Fibroblast of skin of left biceps (primary cell): ENCODE data around the gene DXO.
"Not testable (repeated sequence)": the region's sequence is repeated elsewhere in the genome, so short reads cannot be mapped to it uniquely, and the experiment has no call there.

Experiments
- DNase-seq, 2 experiments: peaks; one replicate each; pipeline ENCODE4 v3.0.0-alpha.2; 2013; ENCODE audit warnings: low read depth in 2 of 2

Gene DXO

DNA sequence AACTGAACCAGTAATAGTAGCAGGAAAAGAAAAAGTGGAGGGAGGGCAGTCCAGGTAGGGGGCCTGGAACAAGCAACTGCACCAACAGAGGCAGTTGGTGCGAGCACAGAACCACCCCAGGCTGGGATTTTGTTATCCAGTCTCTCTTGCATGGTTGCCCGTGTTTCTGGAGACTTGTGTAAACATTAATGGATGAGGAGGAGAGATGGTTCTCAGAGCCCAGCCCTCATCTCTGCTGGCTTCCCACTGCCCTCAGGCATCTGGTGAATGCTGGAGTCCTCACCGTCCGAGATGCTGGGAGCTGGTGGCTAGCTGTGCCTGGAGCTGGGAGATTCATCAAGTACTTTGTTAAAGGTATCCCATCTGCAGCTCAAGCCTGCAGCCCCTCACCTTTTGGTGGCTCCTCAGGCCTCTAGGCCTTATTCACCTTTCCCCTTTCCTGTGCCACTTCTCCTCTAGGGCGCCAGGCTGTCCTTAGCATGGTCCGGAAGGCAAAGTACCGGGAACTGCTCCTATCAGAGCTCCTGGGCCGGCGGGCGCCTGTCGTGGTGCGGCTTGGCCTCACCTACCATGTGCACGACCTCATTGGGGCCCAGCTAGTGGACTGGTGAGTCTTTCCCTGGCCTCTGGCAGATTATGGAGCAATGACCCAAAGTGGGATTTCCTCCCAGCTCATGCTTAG is 8.4 kb upstream of the DXO start:
- not testable (repeated sequence) for DNase-seq

DNA sequence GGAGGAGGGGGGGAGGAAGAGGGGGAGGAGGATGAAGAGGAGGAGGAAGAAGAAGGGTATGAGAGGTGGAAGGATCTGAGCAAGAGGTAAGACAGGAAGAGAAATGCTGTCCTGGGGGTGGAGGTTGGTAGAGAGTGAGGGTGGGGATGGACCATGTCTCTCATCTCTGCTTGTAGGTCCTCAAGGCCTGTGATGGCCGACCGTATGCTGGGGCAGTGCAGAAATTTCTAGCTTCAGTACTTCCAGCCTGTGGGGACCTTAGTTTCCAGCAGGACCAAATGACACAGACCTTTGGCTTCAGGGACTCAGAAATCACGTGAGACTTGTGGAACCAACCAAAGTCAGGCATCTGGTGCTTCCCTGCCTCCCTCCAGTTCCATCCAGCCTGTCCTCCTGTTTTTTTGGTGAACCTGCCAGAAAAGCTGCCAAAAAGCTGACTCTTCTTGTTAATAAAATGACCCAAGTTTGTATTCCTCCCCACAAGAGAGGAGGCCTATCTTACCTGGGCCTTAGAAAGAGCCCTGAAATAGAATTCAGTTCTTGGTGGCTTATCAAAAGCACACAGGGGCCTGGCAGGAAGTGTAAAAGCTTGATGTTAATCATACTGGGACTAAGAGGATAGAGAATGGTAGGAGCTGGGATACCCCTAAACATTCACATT is 7.4 kb upstream of the DXO start:
- no peak for DNase-seq

DNA sequence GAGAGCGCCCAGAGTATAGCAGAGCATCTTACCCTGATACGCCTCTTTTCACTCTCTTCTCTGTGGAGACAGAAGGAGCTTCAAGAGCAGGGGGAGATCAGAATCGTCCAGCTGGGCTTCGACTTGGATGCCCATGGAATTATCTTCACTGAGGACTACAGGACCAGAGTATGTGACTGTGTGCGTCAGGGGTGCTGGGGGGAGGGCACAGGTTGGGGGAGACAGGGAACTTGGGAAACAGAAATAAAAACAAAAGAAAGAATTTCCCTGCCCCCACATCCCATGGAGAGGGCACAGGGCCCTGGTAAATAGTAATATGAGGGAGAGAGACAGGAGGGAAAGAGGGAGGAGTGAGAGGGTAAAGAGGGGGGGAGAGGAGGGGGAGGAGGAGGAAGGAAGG is 6.9 kb upstream of the DXO start:
- no peak for DNase-seq

DNA sequence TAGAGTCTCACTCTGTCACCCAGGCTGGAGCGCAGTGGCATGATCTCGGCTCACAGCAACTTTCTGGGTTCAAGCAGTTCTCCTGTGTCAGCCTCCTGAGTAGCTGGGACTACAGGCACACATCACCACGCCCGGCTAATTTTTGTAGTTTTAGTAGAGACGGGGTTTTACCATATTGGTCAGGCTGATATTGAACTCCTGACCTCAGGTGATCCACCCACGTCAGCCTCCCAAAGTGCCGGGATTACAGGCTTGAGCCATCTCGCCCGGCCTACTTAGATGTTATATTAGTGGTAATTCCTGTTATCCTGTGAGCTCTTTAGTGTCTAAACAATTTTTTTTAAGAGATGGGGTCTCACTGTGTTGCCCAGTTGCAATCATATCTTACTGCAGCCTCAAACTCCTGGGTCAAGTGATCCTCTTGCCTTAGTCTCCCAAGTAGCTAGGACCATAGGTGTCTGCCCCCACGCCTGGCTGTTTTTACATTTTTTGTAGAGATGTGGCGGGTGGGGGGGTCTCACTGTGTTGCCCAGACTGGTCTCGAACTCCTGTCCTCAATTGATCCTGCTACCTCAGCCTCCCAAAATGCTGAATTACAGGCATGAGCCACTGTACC is 6.0 kb upstream of the DXO start:
- DNase-seq: no peak

DNA sequence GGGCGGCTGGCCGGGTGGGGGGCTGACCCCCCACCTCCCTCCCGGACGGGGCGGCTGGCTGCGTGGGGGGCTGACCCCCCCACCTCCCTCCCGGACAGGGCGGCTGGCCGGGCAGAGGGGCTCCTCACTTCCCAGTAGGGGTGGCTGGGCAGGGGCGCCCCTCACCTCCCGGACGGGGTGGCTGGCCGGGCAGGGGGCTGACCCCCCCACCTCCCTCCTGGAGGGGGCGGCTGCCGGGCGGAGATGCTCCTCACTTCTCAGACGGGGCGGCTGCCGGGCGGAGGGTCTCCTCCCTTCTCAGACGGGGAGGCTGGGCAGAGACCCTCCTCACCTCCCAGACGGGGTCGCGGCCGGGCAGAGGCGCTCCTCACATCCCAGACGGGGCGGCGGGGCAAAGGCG is 4.1 kb upstream of the DXO start:
- DNase-seq: not testable (repeated sequence)

DNA sequence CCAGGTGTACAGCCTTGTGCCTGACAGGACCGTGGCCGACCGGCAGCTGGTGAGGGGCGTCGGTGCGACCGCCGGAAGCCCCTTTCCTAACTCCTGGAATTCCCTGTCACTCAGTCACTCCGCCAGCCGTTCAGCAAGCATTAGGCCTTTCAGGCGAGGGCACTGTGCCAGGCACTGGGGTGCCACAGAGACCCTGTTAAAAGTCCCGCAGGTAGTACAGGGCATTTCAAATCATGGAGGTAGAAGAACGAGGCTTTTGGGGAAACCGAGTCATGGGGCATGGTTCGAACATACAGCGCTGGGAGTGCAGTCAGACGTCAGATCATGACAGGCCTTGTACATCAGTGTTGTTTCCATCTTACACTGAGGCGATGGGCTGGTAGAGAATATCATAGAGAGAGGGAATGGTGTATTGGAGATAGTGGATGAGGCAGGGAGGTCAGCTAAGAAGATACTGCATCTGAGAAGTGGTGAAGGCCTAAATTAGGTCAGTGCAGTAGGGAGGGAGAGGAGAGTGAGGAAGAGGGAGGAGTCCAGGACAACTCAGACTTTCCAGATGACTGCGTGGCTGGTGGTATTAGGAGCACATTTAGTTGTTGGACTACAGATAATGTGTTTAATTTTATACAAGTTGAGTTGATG is 892 bp upstream of the DXO start:
- DNase-seq: no peak

DNA sequence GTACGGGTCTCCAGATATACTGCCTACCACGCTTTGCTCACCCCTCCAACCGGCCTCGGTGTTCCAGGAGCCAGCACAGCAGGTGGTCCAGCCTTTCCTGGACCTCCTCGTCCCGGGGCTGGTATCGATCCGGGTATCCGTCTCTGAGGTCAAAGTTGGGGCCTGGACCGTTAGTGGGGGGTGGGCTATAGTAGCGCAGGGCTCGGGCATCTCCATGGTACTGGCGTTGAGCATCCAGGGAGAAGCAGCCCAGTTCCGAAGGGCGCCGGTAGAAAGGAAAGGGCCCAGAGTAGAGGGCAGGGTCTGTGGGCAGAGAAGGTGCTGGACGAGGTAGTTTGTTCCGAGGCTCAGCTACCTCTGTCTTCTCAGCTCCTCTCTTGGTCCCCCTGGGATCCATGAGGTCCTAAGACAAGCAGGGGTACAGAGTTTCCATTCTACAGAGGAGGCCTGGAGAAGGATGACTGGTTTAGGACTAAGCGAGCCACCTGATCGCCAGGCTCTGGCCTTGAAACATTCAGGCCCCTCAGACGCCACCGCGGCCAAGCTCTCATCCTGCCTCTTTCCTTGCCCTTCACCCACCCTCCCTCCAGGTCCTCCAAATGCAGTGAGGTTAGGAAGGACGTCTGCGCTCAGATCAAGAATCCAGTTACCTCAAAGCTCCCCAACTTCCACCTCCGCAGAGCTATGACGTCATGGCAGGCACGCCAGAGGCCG is 502 bp downstream of the DXO start:
- no peak for DNase-seq

DNA sequence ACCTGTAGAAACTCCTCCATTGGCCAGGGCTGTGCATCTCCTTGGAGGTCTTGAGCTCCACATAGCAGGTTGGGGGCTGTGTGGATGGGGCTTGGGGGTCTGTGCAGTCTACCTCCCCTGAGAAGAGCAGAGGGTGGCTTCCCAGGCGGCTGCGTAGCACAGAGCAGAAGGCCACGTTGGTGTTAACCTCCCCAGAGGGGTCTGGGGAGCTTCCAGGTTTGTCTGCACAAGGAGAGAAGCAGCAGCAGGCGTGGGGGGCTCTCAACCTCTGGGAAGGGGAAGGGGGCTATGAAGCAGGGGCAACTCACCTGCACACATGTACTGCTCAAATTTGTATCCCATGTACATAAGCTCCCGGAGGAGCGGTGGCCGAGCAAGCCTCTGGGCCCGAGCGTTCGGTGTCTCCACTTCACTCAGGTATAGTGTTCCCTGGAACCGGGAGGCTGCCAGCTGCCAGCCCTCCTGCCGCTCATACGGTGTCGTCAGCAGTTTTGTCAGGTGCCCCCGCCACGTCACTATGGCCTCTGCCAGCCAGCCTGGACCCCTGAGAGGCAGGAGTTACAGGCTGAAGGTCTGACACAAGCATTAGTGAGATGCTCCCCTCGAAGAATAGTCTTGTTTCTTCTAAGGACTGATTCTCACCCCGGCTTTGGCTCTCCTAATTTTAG is 1.2 kb downstream of the DXO start:
- no peak for DNase-seq

DNA sequence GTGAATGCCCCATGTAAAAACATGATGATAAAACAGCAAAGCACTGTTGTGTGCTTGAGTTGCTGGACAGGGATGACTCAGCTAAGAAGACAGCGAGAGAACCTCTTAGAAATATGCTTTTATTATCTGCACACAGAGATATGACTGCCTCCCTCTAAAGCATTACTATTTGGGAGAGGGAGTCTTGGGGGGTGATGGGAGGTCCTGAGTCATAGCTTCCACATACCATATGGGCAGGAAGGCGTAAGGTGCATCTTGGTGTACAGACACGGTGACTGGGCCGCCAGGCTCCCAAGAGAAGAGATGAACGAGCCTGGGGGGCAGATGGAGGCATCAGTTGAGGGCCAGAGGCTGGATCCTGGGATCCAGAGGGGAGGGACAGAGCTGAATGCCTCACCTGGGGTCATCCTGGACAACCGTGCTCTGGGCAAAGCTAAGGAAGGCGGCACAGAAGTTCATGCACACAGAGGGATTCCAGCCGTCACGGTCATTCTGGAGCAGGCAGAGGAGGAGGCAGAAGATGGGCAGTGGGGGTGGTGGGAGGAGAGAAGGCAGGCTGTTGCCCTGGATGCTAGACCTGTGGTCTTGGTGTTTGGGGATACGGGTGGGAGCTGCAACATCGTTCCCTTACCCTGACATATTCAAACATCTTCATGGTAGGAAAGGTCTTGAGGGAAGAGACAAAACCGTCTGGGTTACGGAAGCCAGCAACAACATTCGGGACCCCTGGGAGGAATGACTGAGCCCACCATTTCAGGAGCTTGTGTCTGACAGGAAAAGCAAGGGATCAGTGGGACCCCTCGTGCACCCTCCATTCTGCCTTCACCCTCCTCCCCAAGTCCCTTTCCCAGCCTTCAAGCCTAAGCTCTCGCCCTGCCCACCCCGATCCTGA is 2.0 kb downstream of the DXO start:
- DNase-seq: no peak

DNA sequence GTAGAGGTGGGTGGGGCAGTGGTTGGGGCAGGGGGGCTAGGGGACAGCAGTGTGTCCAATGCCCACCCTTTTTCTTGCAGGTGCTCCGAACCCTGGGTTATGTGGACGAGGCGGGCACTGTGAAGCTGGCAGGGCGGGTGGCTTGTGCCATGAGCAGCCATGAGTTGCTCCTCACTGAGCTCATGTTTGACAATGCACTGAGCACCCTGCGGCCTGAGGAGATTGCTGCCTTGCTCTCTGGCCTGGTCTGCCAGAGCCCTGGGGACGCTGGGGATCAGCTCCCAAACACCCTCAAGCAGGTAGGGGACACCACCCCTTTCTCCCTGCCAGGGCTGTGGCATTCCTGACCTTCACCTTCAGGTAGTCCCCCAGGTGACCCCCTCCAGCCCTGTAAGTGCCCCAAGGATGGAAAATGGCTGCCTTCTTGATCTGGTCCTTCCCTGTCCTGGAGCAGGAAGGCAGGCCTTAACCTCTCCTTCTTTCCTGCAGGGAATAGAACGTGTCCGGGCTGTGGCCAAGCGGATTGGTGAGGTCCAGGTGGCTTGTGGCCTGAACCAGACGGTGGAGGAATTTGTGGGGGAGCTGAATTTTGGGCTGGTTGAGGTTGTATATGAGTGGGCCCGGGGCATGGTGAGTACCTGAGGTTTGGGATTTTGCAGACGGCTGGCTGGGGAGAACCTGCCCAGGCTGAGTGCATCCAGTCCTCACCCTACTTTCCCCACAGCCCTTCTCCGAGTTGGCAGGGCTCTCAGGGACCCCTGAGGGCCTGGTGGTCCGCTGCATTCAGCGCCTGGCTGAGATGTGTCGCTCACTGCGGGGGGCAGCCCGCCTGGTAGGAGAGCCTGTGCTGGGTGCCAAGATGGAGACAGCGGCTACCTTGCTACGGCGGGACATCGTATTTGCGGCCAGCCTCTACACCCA is 2.9 kb downstream of the DXO start:
- no peak for DNase-seq

DNA sequence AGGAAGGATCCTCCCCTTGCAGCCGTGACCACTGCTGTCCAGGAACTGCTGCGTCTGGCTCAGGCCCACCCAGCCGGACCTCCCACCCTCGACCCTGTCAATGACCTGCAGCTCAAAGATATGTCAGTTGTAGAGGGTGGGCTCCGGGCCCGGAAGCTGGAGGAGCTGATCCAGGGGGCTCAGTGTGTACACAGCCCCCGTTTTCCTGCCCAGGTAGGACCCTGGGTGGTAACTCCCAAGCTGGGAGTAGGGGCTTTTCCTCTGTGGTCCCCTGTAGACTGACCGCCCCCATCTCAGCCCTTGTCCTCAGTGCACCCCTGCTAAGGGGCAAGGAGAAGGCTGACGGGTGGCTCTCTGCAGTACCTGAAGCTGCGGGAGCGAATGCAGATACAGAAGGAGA is 3.6 kb downstream of the DXO start:
- DNase-seq: no peak

DNA sequence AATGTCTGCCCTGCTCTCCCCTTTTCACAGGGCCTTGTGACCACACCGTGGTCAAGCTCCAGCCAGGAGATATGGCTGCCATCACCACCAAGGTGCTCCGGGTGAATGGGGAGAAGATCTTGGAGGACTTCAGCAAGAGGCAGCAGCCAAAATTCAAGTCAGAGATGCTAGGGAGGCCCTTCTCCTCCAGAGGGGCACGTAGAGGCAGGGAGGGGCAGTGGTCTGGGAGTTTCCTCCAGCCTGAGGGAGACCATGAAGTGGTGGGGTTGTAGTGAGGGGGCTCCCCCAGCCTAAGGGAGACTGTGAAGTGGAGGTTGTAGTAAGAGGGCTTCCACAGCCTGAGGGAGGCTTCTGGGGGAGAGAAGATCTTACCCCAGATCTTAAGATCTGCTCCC is 4.0 kb downstream of the DXO start:
- no peak for DNase-seq

DNA sequence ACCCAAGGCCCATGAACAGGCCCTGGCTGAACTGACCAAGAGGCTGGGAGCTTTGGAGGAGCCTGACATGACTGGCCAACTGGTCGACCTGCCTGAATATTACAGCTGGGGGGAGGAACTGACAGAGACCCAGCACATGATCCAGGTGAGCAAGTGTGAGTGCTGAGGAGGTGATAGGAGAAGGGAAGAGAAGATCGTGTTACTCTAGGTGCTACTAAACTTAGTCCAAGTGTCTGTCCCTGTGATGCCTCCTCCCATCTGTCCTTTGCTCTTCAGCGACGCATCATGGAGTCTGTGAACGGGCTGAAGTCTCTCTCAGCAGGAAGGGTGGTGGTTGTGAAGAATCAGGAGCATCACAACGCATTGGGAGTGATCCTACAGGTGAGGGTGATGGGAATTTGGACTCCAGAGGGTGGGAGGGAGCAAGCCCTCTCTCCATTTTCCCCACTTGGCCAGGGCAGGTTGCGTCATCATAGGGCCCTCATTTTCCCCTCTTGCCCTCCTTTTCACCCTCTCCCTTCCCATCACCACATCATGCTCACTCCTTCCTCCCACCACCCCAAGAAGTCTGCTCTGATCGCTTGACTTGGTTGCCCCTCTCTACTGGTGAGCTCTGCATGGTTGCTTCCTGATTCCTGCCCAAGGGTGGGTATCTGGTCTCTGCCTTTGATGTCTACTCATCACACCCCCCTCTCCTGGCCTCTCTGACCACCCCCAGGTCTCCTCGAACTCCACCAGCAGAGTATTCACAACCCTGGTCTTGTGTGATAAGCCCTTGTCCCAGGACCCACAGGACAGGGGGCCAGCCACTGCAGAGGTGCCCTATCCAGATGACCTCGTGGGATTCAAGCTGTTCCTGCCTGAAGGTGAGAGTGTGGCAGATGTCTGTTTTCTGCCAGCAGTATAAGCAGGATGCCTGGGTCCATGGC is 4.7 kb downstream of the DXO start:
- DNase-seq: no peak

DNA sequence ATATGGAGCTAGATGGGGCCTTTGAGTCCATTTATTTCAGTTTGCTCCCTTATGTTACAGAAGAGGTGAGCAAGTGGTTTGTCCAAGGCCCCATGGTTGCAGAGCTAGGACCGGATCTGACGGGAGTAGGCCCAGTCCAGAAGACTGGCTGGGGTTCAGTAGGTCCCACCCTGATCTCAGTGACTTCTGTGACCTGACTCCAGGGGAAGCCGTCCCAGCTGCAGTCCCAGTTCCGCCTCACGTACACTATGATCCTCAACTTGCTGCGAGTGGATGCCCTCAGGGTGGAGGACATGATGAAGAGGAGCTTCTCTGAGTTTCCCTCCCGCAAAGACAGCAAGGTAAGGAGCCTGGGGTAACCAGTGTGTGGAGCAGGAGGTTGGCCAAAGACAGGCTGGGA is 5.4 kb downstream of the DXO start:
- DNase-seq: no peak

DNA sequence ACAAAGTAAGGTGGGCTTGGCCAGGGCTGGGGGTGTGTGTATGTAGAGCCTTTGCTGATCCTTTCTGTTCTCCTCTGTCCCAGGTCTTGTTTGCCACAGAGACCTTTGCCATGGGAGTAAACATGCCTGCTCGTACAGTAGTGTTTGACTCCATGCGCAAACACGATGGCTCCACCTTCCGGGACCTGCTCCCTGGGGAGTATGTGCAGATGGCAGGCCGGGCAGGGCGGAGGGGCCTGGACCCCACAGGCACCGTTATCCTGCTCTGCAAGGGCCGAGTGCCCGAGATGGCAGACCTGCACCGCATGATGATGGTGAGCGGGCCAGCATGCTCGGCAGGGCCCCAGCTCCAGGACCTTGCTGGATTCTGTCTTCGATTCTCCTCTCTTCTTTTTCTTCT is 6.2 kb downstream of the DXO start:
- DNase-seq: no peak

DNA sequence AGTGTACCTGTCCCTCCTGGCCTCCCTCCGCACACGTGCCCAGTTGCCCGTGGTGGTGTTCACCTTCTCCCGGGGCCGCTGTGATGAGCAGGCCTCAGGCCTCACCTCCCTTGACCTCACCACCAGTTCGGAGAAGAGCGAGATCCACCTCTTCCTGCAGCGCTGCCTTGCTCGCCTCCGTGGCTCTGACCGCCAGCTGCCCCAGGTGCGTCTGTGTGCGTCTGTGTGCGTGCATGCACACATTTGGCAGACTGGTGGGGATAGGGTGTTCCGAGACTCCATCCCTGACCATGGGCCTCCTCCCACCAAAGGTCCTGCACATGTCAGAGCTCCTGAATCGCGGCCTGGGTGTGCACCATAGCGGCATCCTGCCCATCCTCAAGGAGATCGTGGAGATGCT is 8.0 kb downstream of the DXO start:
- no peak for DNase-seq

DNA sequence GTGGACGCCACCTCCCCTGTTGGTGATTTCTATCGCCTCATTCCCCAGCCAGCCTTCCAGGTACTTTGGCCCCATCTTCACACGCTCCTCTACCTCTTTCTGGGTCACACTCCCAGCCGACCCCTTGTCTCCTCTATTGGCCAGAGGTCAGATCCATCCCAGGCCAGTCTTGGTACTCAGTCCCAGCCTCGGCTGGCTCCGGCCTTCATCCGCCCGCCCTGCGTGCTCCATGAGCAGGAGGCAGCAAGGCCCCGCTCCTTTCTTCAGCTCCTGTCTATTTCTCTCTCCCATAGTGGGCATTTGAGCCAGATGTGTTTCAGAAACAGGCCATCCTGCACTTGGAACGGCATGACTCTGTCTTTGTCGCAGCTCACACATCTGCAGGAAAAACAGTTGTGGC is 10.3 kb downstream of the DXO start:
- DNase-seq: no peak
